HAP-1 (cell line): ENCODE data around the gene ANKRD18B.
A peak's percentile ranks its signal among the peaks of the same experiment; 100 is the strongest.
"Not testable (repeated sequence)": the region's sequence is repeated elsewhere in the genome, so short reads cannot be mapped to it uniquely, and the experiment has no call there.

Experiments
- DNase-seq, 2 experiments: peaks; one replicate each; pipeline ENCODE4 v3.0.0-alpha.2; 2016 to 2020; ENCODE audit warnings: low spot score in 2 of 2
- H3K27me3 ChIP-seq: fragments of 250-450 bp; sonication (Bioruptor Pico); 2 replicates; pipeline ENCODE4 v1.5.1; 2020; ENCODE audit warnings: low read depth, mild to moderate bottlenecking, moderate library complexity
- H3K36me3 ChIP-seq: fragments of 250-450 bp; sonication (Bioruptor Pico); replicated peaks from 2 replicates; pipeline ENCODE4 v1.5.1; 2020; ENCODE audit warnings: mild to moderate bottlenecking
- H3K4me1 ChIP-seq: fragments of 250-450 bp; sonication (Bioruptor Pico); 2 replicates; pipeline ENCODE4 v1.5.1; 2020; ENCODE audit warnings: mild to moderate bottlenecking
- H3K4me3 ChIP-seq: fragments of 250-450 bp; sonication (Bioruptor Pico); 2 replicates; pipeline ENCODE4 v1.5.1; 2020; ENCODE audit warnings: mild to moderate bottlenecking, moderate library complexity
- H3K9me3 ChIP-seq: fragments of 250-450 bp; sonication (Bioruptor Pico); 2 replicates; pipeline ENCODE4 v1.5.1; 2020; ENCODE audit warnings: mild to moderate bottlenecking, moderate library complexity
- in situ Hi-C: fragments of 300-500 bp; cut with MboI; formaldehyde crosslinking; loops from 3 replicates; pipeline ENCODE4 v1.14.3; 2020; ENCODE audit warnings: low sequenced_read_pairs, inconsistent platforms, mixed read lengths

Gene ANKRD18B

DNA sequence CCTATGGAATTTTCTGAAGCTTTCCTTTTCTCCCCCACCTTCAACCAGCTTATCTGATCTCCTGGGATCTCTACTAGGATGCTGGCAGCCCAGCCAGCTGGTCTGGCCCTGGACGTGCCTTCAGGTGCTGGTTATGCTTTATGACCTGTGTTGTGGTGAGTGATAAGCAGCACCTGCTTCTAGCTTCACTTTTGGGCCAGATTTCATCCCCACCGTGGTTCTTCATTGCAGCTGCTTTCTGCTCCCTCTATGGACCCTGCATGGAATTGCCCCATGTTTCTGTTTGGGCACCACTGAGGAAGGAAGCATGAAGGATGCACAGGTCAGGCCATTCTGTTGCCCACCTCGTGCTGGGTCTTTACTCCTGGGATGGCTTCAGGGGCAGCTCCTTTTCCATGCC, 80.2 kb downstream of the ANKRD18B start:
- H3K9me3 ChIP-seq, H3K27me3 ChIP-seq, H3K36me3 ChIP-seq, H3K4me3 ChIP-seq, in situ Hi-C loops, H3K4me1 ChIP-seq, DNase-seq: not testable (repeated sequence)

DNA sequence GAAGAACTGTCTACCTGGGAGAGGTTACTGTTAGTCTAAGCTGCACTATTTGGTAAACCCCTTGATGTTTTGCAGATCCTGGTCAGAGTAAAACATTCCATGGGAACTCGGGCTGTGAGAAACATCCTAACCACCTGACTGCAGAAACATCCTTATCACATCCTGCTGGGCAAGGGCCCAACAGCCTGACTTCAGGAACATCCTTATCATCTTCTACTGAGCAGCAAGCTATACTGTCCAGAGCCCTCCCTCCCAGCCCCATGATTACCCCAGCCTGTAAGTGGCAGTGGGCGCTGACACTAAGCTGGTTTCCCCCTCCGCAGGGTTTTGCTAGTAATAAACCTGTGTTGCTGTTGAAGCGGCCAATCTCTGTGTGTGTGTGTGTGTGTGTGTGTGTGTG, 80.9 kb downstream of the ANKRD18B start:
- H3K36me3 ChIP-seq, H3K4me1 ChIP-seq, in situ Hi-C loops, H3K27me3 ChIP-seq, H3K4me3 ChIP-seq, DNase-seq, H3K9me3 ChIP-seq: not testable (repeated sequence)

DNA sequence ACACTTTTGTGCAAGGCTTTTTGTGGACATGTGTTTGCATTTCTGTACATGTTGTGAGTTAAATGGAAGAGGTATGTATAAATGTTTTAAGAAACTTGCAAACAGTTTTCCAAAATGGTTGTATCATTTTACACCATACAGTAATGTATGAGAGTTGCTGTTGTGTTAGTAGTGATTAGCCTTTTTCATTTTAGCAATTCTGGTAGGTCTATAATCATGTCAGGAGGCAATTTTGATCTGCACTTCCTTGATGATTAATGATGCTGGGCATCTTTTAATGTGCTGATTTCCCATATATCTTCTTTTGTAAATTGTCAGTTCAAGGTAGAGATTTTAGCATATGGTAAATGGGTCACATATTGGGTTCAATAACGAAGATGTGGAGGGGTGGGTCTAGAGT, 87.3 kb downstream of the ANKRD18B start:
- Histone ChIP-seq H3K9me3 (no peaks in the 10 kb centered on the region), H3K36me3 (no peaks in the 10 kb centered on the region), H3K27me3 (no peaks in the 10 kb centered on the region), H3K4me1 (no peaks in the 10 kb centered on the region), H3K4me3 (no peak overlapping the region)
- in situ Hi-C loops: no loop called here
- DNase-seq: no peak

DNA sequence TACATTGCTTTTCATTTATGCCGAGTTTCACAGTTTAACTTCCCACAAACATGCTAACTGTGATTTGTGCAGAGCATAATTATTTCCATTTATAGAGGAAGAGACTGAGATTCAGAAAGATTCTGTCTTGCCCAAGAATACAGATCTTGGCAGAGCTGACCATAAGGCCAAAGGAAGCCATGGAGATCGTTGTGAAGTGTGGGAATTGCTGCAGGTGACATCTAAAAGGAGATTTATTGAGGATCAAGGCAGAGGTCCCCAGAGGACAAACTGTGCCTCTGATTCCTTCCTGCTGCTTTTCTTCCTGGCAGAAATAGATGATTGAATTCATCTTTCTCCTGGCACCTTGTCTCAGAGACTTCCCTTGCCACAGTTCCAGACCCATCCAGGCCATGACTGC, 88.4 kb downstream of the ANKRD18B start:
- H3K36me3 ChIP-seq, in situ Hi-C loops, H3K27me3 ChIP-seq, DNase-seq, H3K4me1 ChIP-seq, H3K4me3 ChIP-seq, H3K9me3 ChIP-seq: not testable (repeated sequence)

DNA sequence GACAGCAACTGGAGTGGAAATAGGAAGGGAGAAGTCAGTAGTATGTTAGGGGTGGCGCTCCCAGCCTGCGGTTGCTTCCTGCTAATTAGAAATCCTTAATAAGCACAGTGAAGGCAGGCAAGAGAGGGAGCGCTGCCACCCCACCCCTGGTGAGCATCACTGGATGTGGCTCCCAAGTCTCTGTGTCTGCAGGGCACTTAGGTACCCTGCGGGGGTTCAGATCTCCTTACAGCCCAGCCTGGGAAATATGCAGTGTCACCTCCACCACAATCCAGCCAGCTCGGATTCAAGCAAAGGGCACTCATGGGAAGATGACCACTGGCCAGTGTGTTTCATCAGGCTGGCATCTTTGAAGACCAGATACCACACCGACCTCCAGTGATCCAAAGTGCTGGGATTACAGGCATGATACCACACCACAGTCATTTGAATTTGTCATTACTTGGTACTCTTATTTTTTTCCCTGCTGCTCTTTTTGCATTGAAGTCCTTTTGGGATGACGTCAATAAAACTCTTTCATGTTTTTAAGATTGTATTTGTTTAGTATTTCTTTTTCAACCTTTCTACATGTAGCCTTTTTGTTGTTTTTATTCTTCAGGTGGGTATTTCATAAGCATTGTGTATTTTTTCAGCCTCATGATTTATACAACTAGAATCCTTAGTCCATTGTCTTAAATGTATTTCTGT, 90.1 kb downstream of the ANKRD18B start:
- H3K27me3 ChIP-seq: no peaks in the 10 kb centered on the region
- H3K4me1 ChIP-seq: no peaks in the 10 kb centered on the region; the same call in 1 of the 2 replicates
- no peak for DNase-seq
- no peak overlapping the region for H3K4me3 ChIP-seq
- H3K9me3 ChIP-seq: no peaks in the 10 kb centered on the region
- in situ Hi-C loops: no loop called here
- no peaks in the 10 kb centered on the region for H3K36me3 ChIP-seq

DNA sequence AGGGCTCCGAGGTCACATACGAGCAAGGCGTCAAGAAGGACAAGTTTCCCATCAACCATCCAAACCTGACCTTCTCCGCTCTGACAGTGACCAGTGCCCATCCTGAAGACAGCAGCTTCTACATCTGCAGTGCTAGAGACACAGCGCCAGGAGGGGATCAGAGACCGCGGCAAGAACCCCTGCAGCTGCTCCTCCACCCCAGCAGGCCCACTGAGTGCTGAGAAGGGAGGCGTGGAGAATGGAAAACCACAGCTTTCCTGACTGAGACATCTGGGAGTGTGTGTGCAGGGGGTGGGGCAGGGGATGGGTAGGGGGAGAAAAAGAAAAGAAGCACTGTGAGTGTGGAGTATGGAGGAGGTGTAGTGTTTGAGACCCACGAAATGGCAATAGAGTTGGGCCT, 94.3 kb downstream of the ANKRD18B start:
- H3K27me3 ChIP-seq, H3K9me3 ChIP-seq, H3K4me3 ChIP-seq, H3K4me1 ChIP-seq, H3K36me3 ChIP-seq, DNase-seq, in situ Hi-C loops: not testable (repeated sequence)

DNA sequence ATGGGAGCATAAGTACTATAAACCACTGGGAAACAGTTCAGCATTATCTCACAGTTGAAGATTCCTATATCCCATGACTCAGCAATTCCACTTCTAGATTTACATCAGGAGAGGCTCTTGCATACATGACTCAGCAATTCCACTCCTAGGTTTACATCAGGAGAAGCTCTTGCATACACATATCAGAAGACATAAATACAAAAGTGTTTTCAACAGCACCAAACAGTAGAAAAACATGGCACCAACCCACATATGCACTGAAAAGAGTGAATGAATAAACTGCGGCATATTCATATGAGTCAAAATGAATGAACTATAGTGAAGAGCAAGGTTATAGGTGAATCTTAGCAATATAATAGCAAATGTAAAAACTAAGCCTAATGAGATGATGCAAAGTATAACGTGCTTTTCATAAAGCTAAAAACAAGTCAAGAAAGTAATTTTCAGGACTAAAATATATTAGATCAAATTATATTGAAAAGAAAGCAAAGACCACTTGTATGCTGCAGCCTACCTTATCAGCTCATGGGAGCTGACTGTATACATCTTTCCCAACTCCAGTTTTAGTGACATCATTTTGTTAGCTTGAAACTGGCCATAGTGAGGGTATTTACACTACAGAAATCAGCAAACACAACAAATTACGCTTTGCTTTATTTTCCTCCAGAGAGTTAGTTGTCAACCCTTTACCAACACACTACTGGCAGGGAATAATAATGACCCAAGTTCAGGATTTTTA, 95.8 kb downstream of the ANKRD18B start:
- H3K27me3 ChIP-seq: no peaks in the 10 kb centered on the region
- H3K4me3 ChIP-seq: no peak overlapping the region
- peaks cover 4% of the 10 kb centered on the region for H3K4me1 ChIP-seq
- peaks cover 2% of the 10 kb centered on the region; the same call in 1 of the 2 replicates for H3K9me3 ChIP-seq
- no peaks in the 10 kb centered on the region for H3K36me3 ChIP-seq
- DNase-seq: peak in 1 of 2 experiments; percentile 39
- in situ Hi-C loops: loop anchor here (5.0 kb wide), 1 partner anchor 102 kb away; no protein-coding TSS in a partner anchor

DNA sequence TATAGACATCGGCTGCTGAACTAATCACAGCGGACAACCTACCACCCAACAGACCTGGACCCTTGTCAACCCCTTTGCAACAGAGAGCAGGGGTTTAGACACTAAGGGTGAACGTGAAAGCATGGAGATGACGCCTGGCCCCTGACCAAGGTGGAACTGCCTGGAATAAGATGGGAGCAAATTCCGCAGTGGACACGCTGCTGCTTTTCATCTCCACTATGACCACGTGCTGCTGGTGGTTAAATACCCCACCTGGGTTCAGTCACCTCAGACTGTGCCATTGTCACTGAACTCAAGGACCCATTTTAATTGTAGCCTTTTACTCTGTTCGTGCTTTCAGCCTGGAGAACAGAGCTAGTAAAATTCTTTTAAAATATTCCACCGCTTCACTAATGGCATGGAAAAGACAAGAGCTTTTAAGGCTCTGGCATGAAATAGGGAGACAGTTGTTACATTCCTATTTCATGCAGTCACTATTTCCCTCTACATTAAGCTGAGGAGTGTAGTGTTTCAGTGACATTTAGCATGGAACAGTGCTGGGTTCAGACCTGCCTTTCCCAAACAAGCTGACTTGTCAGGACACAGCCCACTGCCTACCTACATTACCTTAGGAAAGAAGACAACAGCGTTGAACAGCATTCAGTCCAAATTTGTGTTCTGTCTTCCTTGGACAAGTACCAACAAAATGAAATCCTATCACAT, 96.8 kb downstream of the ANKRD18B start:
- no peak for DNase-seq
- Histone ChIP-seq H3K4me1 (peaks cover 4% of the 10 kb centered on the region), H3K36me3 (no peaks in the 10 kb centered on the region), H3K27me3 (no peaks in the 10 kb centered on the region), H3K4me3 (no peak overlapping the region), H3K9me3 (peaks cover 2% of the 10 kb centered on the region; the same call in 1 of the 2 replicates)
- in situ Hi-C loops: loop anchor here (5.0 kb wide), 1 partner anchor 101 kb away; no protein-coding TSS in a partner anchor
